Activated CD8-positive, alpha-beta memory T cell treated with anti-CD3 and anti-CD28 coated beads, Interleukin-2, amount 50 U/mL, for 1 hour (primary cell): ENCODE data around the gene MND1.
A peak's percentile ranks its signal among the peaks of the same experiment; 100 is the strongest.

Experiments used
- DNase-seq: peaks from one replicate; pipeline ENCODE4 v3.0.0-alpha.2; 2020; ENCODE audit errors: extremely low read depth

Gene MND1

GRCh38 chr4:153344131-153345011, at the start of gene MND1:
Gene MND1, plus strand, starts transcription at chr4:153344688. Its CDS starts 50 bp downstream, at chr4:153344738.
- peak; percentile 59 for DNase-seq

GRCh38 chr4:153295131-153295755, 49.2 kb upstream of the MND1 start:
- no peak for DNase-seq

GRCh38 chr4:153296040-153296823, 48.3 kb upstream of the MND1 start:
- DNase-seq, result no peak

- DNase-seq, result no peak
These were observed 47.4 kb upstream of the MND1 start for GRCh38 chr4:153297116-153297515.

- no peak for DNase-seq
These were observed 33.7 kb upstream of the MND1 start for GRCh38 chr4:153310793-153311192.

- no peak for DNase-seq
These were observed 29.6 kb upstream of the MND1 start for GRCh38 chr4:153314915-153315314.

- no peak for DNase-seq
These were observed 25.7 kb upstream of the MND1 start for GRCh38 chr4:153318696-153319320.

- no peak for DNase-seq
These were observed 21.7 kb upstream of the MND1 start for GRCh38 chr4:153322791-153323190.

GRCh38 chr4:153324046-153324445, 20.4 kb upstream of the MND1 start:
- DNase-seq, result no peak

GRCh38 chr4:153325558-153325957, 18.9 kb upstream of the MND1 start:
- DNase-seq, result no peak

- DNase-seq, result no peak
These were observed 18.0 kb upstream of the MND1 start for GRCh38 chr4:153326513-153326912.

- no peak for DNase-seq
These were observed 17.2 kb upstream of the MND1 start for GRCh38 chr4:153327247-153327646.

- DNase-seq, result no peak
These were observed 11.6 kb upstream of the MND1 start for GRCh38 chr4:153332936-153333335.

- no peak for DNase-seq
These were observed 10.6 kb upstream of the MND1 start for GRCh38 chr4:153333874-153334273.

GRCh38 chr4:153335665-153336064, 8.8 kb upstream of the MND1 start:
- DNase-seq, result no peak

GRCh38 chr4:153337686-153338085, 6.8 kb upstream of the MND1 start:
- no peak for DNase-seq

GRCh38 chr4:153341575-153342090, 2.9 kb upstream of the MND1 start:
- DNase-seq, result no peak

- no peak for DNase-seq
These were observed 1.5 kb upstream of the MND1 start for GRCh38 chr4:153342751-153343552.

- peak; percentile 16 for DNase-seq
These were observed 809 bp downstream of the MND1 start for GRCh38 chr4:153345012-153345981.

- DNase-seq, result no peak
These were observed 1.5 kb downstream of the MND1 start for GRCh38 chr4:153346031-153346430.
